Natural killer cell (primary cell): Measurements from ENCODE around the gene PLPPR3. TPM values are rescaled to one million over a fixed set of nuclear protein-coding genes. Genes with fewer than 3 reads are reported as not detected.

Experiments
- ATAC-seq, 3 donors: fragments of 150-1000 bp in 2 of 3; fragments of 200-7000 bp in 1 of 3; cut with Tn5 transposase; 1 replicate in 1 of 3; 2 replicates in 2 of 3; pipeline ENCODE4 v1.10.0; 2021; ENCODE audit warnings: mild to moderate bottlenecking in 2 of 3, moderate library complexity in 2 of 3
- DNase-seq, 2 donors: peaks; one replicate each; pipeline versions ENCODE4 v3.0.0 to v3.0.0-alpha.2; 2013 to 2021; ENCODE audit warnings: mixed read lengths in 1 of 2
- H3K27ac ChIP-seq: one replicate; pipeline ENCODE4 v1.5.1; 2013; ENCODE audit warnings: mild to moderate bottlenecking, low read length
- H3K27me3 ChIP-seq: one replicate; pipeline ENCODE4 v1.6.1; 2013; ENCODE audit warnings: low read length; ENCODE audit not compliant: control insufficient read depth, insufficient read depth
- H3K36me3 ChIP-seq: one replicate; pipeline ENCODE4 v1.6.1; 2013; ENCODE audit warnings: low read length; ENCODE audit not compliant: control insufficient read depth, insufficient read depth
- H3K4me1 ChIP-seq: one replicate; pipeline ENCODE4 v1.6.1; 2013; ENCODE audit warnings: low read length; ENCODE audit not compliant: control insufficient read depth, insufficient read depth
- H3K4me3 ChIP-seq: one replicate; pipeline ENCODE4 v1.5.1; 2013; ENCODE audit warnings: low read length
- H3K9me3 ChIP-seq: one replicate; pipeline ENCODE4 v1.6.1; 2013; ENCODE audit warnings: low read length; ENCODE audit not compliant: control insufficient read depth, insufficient read depth
- H3K27ac Mint-ChIP-seq, 2 donors: one replicate each; pipeline ENCODE4 v1.8.0; 2022; ENCODE audit warnings: mild to moderate bottlenecking in 2 of 2, mixed read lengths in 2 of 2, moderate library complexity in 1 of 2
- H3K27me3 Mint-ChIP-seq, 2 donors: one replicate each; pipeline ENCODE4 v1.8.0; 2022; ENCODE audit warnings: low read depth in 2 of 2, mixed read lengths in 2 of 2
- H3K36me3 Mint-ChIP-seq: one replicate; pipeline ENCODE4 v1.8.0; 2022; ENCODE audit warnings: mixed read lengths
- H3K4me1 Mint-ChIP-seq, 2 donors: one replicate each; pipeline ENCODE4 v1.8.0; 2022; ENCODE audit warnings: mixed read lengths in 2 of 2
- H3K4me3 Mint-ChIP-seq: one replicate; pipeline ENCODE4 v1.8.0; 2022; ENCODE audit warnings: mild to moderate bottlenecking, moderate library complexity, mixed read lengths
- H3K9me3 Mint-ChIP-seq, 2 donors: one replicate each; pipeline ENCODE4 v1.8.0; 2022; ENCODE audit warnings: mixed read lengths in 2 of 2
- WGBS: methylation state at CpG from one replicate; pipeline ENCODE4 v1.1.7; 2013; ENCODE audit warnings: missing lambda C conversion rate; ENCODE audit not compliant: insufficient coverage; 5-methylcytosine and 5-hydroxymethylcytosine counted together
- intact Hi-C: fragments of 100-400 bp; cut with micrococcal nuclease; formaldehyde crosslinking; loops from one replicate; pipeline ENCODE4 v1.14.2; 2022
- total RNA-seq, 4 donors: library from RNA; stranded (reverse); fragments of 120-200 nt in 1 of 4; gene quantifications; one replicate each; pipeline versions ENCODE4 v1.2.3 to v1.2.4, GENCODE V29; 2013 to 2022
- TF ChIP-seq, protein P1 (sequence below): fragments of 200-600 bp; IDR thresholded peaks from one replicate; pipeline ENCODE4 v1.8.0; 2022; ENCODE audit warnings: antibody characterized with exemption

PLPPR3 gene
- total RNA-seq, 3 donors from 2014 or later (not counting 1 experiment from before 2014, with no cell fraction given), result not detected

DNA sequence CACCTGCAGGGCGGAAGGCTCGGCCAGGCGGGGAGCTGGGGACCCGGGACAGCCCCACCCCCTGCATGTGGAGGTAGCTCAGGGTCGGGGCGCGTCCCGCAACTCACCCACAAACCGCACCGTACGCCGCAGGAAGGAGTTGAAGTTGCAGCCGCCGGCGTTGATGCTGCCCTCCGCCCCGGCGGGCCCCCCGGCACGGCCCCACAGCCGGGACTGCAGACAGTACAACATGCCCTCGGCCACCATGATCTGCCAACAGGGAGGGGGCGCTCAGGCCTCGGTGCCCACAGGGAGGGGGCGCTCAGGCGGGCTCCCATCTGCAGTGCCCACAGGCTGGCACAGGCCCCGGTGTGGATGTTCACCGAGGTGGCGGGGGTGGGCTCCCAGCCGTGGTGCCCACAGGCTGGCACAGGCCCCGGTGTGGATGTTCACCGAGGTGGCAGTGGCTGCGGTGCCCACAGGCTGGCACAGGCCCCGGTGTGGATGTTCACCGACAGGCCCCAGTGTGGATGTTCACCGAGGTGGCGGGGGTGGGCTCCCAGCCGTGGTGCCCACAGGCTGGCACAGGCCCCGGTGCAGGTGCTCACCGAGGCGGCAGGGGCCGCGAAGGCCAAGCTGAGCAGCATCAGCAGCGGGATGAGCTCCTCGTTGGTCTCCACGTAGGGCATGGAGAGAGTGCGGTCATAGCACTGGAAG lies 6.5 kb downstream of the PLPPR3 start:
- Mint-ChIP-seq H3K27ac (peak overlapping the region in 1 of 2 donors; percentile 63), H3K36me3 (no peaks in the 10 kb centered on the region), H3K27me3 (no peaks in the 10 kb centered on the region), H3K4me1 (peaks cover 0 to 14% of the 10 kb centered on the region in 2 donors), H3K9me3 (peaks cover 0 to 4% of the 10 kb centered on the region in 2 donors), H3K4me3 (no peak overlapping the region)
- Histone ChIP-seq H3K4me3 (no peak overlapping the region), H3K27ac (no peak overlapping the region), H3K36me3 (peaks cover 18% of the 10 kb centered on the region), H3K4me1 (no peaks in the 10 kb centered on the region), H3K9me3 (no peaks in the 10 kb centered on the region), H3K27me3 (no peaks in the 10 kb centered on the region)
- DNase-seq, result no peak
- intact Hi-C loops, result no loop called here
- peak in 2 of 3 donors; percentile 6 to 15 for ATAC-seq
- TF ChIP-seq, protein P1, sequence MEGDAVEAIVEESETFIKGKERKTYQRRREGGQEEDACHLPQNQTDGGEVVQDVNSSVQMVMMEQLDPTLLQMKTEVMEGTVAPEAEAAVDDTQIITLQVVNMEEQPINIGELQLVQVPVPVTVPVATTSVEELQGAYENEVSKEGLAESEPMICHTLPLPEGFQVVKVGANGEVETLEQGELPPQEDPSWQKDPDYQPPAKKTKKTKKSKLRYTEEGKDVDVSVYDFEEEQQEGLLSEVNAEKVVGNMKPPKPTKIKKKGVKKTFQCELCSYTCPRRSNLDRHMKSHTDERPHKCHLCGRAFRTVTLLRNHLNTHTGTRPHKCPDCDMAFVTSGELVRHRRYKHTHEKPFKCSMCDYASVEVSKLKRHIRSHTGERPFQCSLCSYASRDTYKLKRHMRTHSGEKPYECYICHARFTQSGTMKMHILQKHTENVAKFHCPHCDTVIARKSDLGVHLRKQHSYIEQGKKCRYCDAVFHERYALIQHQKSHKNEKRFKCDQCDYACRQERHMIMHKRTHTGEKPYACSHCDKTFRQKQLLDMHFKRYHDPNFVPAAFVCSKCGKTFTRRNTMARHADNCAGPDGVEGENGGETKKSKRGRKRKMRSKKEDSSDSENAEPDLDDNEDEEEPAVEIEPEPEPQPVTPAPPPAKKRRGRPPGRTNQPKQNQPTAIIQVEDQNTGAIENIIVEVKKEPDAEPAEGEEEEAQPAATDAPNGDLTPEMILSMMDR, result no peak
- WGBS, result 97% methylated on average over 47 of the region's 47 CpGs

DNA sequence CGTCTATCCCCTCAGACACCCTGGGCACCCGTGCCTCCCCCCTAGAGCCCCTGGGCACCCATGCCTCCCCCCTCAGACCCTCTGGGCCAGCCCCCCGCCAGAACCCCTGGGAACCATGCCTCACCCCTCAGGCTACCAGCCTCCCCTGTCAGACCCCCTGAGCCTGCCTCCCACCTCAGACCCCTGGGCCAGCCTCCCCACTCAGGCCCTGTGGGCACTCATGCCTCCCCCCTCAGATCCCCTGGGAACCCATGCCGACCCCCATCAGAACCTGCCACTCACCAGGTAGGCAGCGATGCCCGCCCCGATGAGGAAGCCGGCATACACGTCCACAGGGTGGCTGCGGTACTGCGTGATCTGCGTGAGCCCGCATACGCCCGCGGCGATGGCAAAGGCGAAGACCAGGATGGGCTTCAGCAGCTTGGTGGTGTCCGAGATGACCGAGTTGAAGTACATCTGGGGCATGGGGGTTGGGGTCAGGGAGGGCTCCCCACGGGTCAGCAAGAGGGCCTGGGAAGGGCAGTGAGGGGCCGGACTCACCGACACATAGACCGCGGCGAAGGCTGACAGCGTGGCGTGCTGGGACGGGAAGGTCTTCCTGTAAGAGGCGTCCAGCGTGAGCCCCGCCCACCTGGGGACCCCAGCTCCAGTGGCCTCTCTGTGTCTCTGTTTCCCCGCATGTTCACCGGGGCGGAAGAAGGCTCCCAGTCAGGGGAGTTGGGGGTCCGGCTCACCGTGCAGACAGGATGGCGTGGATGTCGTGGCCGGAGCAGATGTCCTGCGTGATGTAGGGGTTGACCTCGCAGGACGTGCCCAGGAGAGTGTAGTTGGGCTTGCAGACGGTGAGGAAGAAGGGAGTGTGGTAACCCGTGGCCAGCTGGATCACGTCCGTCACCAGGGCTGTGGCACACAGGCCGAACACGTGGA lies 7.3 kb downstream of the PLPPR3 start:
- Mint-ChIP-seq H3K4me3 (no peak overlapping the region), H3K4me1 (peaks cover 0 to 14% of the 10 kb centered on the region in 2 donors), H3K36me3 (no peaks in the 10 kb centered on the region), H3K27ac (peak overlapping the region; percentile 31 to 63), H3K27me3 (no peaks in the 10 kb centered on the region), H3K9me3 (peaks cover 0 to 4% of the 10 kb centered on the region in 2 donors)
- Histone ChIP-seq H3K4me3 (no peak overlapping the region), H3K9me3 (no peaks in the 10 kb centered on the region), H3K27ac (no peak overlapping the region), H3K36me3 (peaks cover 26% of the 10 kb centered on the region), H3K4me1 (no peaks in the 10 kb centered on the region), H3K27me3 (no peaks in the 10 kb centered on the region)
- intact Hi-C loops, result no loop called here
- ATAC-seq (peak in 2 of 3 donors; percentile 11 to 14), DNase-seq (no peak)
- TF ChIP-seq, protein P1, result no peak
- 95% methylated on average over 49 of the region's 49 CpGs for WGBS

DNA sequence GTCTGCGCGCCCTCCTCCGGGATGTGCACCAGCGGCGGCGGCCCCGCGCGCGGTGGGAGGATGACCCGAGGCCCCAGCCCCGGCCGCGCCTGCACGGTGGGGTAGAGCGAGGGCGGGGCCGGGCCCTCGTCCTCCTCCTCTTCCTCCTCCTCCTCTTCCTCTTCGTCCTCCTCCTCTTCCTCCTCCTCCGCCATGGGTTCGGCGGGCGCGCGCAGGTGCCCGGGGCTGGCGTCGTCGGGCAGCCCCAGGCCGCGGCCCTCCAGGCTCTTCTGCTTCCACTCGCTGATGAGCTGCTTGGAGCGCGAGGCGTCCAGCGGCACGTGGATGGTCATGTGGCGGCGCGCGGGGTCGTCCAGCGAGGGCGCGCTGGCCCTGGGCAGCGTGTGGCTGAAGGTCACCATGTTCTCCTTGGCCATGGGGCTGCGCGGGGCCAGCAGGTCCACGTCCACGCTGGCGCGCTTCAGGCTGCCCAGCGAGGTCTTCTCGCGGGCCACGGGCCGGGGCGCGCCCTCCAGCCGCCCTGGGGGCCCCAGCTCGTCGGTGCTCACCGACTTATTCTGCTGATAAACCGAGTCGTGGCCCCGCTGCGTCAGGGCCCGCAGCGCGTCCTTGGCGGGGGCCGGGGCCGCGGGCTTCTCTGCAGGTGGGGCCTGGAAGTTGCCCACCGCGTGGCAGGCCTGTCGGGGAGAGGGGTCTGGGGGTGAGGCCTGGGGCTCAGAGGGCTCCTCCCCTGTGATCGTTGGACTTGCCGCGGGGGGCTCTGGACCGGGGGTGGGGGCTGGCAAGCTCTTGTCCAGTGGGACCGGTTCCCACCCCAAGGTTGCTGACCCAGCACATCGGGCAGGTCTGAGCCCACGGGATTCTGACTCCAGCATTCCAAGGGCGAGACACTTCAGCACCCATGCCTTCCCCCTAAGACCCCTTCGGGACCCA lies 8.3 kb downstream of the PLPPR3 start:
- Mint-ChIP-seq H3K27me3 (no peaks in the 10 kb centered on the region), H3K9me3 (peaks cover 0 to 4% of the 10 kb centered on the region in 2 donors), H3K36me3 (no peaks in the 10 kb centered on the region), H3K27ac (no peak overlapping the region), H3K4me1 (peaks cover 0 to 14% of the 10 kb centered on the region in 2 donors), H3K4me3 (no peak overlapping the region)
- no peaks in the 10 kb centered on the region for H3K4me1 ChIP-seq
- H3K27ac ChIP-seq, result no peak overlapping the region
- intact Hi-C loops, result no loop called here
- ATAC-seq (peak in 1 of 3 donors; percentile 6), DNase-seq (no peak)
- H3K4me3 ChIP-seq, result no peak overlapping the region
- H3K9me3 ChIP-seq, result no peaks in the 10 kb centered on the region
- TF ChIP-seq, protein P1, result no peak
- peaks cover 35% of the 10 kb centered on the region for H3K36me3 ChIP-seq
- no peaks in the 10 kb centered on the region for H3K27me3 ChIP-seq
- 97% methylated on average over 87 of the region's 87 CpGs for WGBS
